Left ventricle myocardium inferior (tissue), 1 donor: Measurements from ENCODE around the gene COL19A1. TPM values are rescaled to one million over a fixed set of nuclear protein-coding genes. Genes with fewer than 3 reads are reported as not detected.

ENCODE experiments used
- DNase-seq: peaks from one replicate; pipeline ENCODE4 v3.0.0-alpha.2; 2020
- H3K27ac ChIP-seq: fragments of 200-600 bp; replicated peaks from 2 replicates; pipeline ENCODE4 v1.8.0; 2021
- H3K27me3 ChIP-seq: fragments of 200-600 bp; 2 replicates; pipeline ENCODE4 v1.8.0; 2021; ENCODE audit warnings: low read depth
- H3K36me3 ChIP-seq: fragments of 200-600 bp; 2 replicates; pipeline ENCODE4 v1.8.0; 2021
- H3K4me1 ChIP-seq: fragments of 200-600 bp; 2 replicates; pipeline ENCODE4 v1.8.0; 2021
- H3K4me3 ChIP-seq: fragments of 200-600 bp; 2 replicates; pipeline ENCODE4 v1.8.0; 2021; ENCODE audit warnings: mild to moderate bottlenecking, moderate library complexity
- H3K9me3 ChIP-seq: fragments of 200-600 bp; replicated peaks from 2 replicates; pipeline ENCODE4 v1.8.0; 2021
- intact Hi-C: fragments of 100-400 bp; cut with micrococcal nuclease; formaldehyde crosslinking; loops from one replicate; pipeline ENCODE4 v1.11.0; 2022
- total RNA-seq: library from RNA; stranded (reverse); fragmentation: NEBNext Ultra II Directional; extraction: Animal tissue kit (Norgen Biotek cat#: 25700); gene quantifications from one replicate; pipeline ENCODE4 v1.2.1, GENCODE V29; 2021
- TF ChIP-seq, protein P1 (sequence below): fragments of 200-600 bp; IDR thresholded peaks from 2 replicates; pipeline ENCODE4 v1.8.0; 2021; ENCODE audit warnings: antibody characterized with exemption, mild to moderate bottlenecking, borderline replicate concordance
- donor health status: DM: no; HTN: yes; CAD: no; lungs with severe emphysema.

Gene COL19A1
- total RNA-seq, 1 donor from 2014 or later, result 1.9 TPM

DNA sequence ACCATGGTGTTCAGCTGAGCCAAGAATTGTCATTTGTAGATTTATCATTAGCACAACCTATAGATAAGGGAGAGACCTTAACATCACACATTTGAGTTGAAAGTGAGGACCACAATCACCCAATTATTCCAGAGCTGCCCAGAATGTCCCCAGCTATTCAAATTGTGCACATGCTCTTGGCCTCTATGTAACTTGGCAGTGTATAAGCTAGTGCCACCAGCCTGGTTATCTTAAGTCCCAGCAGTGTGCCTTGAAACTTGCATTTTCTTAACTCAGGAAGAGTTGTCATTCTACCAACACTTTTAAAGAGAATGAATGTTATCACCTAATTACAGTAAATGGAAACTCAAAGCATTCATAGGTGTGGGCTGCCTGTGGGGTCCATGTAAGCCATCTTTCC lies 245.4 kb downstream of the COL19A1 start:
- TF ChIP-seq, protein P1, sequence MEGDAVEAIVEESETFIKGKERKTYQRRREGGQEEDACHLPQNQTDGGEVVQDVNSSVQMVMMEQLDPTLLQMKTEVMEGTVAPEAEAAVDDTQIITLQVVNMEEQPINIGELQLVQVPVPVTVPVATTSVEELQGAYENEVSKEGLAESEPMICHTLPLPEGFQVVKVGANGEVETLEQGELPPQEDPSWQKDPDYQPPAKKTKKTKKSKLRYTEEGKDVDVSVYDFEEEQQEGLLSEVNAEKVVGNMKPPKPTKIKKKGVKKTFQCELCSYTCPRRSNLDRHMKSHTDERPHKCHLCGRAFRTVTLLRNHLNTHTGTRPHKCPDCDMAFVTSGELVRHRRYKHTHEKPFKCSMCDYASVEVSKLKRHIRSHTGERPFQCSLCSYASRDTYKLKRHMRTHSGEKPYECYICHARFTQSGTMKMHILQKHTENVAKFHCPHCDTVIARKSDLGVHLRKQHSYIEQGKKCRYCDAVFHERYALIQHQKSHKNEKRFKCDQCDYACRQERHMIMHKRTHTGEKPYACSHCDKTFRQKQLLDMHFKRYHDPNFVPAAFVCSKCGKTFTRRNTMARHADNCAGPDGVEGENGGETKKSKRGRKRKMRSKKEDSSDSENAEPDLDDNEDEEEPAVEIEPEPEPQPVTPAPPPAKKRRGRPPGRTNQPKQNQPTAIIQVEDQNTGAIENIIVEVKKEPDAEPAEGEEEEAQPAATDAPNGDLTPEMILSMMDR, result no peak
- intact Hi-C loops, result no loop called here
- Histone ChIP-seq H3K36me3 (no peaks in the 10 kb centered on the region), H3K27ac (no peak overlapping the region), H3K27me3 (no peaks in the 10 kb centered on the region), H3K4me3 (no peak overlapping the region), H3K4me1 (no peaks in the 10 kb centered on the region), H3K9me3 (no peaks in the 10 kb centered on the region)
- DNase-seq, result no peak

GRCh38 chr6:70112716-70113115 lies 246.4 kb downstream of the COL19A1 start:
- Histone ChIP-seq H3K9me3 (no peaks in the 10 kb centered on the region), H3K27ac (no peak overlapping the region), H3K4me1 (no peaks in the 10 kb centered on the region), H3K27me3 (no peaks in the 10 kb centered on the region), H3K36me3 (no peaks in the 10 kb centered on the region), H3K4me3 (no peak overlapping the region)
- no peak for DNase-seq
- intact Hi-C loops, result no loop called here
- TF ChIP-seq, protein P1, result no peak

DNA sequence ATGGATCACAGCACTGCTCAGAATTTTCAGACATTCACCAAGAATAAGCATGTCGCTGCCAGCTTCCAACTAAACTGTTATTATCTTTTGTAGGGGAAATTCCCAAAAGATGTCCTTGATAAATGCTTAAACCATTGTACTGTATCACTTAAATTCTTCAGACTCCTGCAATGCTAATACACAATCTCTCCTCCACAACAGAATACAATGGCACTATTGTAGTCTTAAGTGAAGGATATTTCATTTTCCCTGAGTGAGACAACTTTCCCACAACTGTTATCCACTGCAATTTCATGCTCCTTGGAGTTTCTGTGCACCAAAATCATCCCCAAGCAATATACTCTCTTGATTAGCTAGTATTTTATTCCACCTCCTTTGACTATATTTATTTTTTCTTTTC lies 246.8 kb downstream of the COL19A1 start:
- Histone ChIP-seq H3K4me3 (no peak overlapping the region), H3K27ac (no peak overlapping the region), H3K9me3 (no peaks in the 10 kb centered on the region), H3K36me3 (no peaks in the 10 kb centered on the region), H3K27me3 (no peaks in the 10 kb centered on the region), H3K4me1 (no peaks in the 10 kb centered on the region)
- TF ChIP-seq, protein P1, result no peak
- DNase-seq, result no peak
- intact Hi-C loops, result no loop called here

GRCh38 chr6:70118670-70119069 lies 252.3 kb downstream of the COL19A1 start:
- intact Hi-C loops, result no loop called here
- DNase-seq, result no peak
- H3K36me3 ChIP-seq, result no peaks in the 10 kb centered on the region

GRCh38 chr6:70119218-70119835 lies 253.0 kb downstream of the COL19A1 start:
- Histone ChIP-seq H3K4me1 (no peaks in the 10 kb centered on the region), H3K27me3 (no peaks in the 10 kb centered on the region), H3K9me3 (no peaks in the 10 kb centered on the region), H3K4me3 (no peak overlapping the region), H3K27ac (no peak overlapping the region), H3K36me3 (no peaks in the 10 kb centered on the region)
- no peak for DNase-seq
- TF ChIP-seq, protein P1, result no peak
- intact Hi-C loops, result no loop called here

More at GRCh38 chr6:70118670-70119069, 252.3 kb downstream of the COL19A1 start:
- Histone ChIP-seq H3K4me1 (no peaks in the 10 kb centered on the region), H3K9me3 (no peaks in the 10 kb centered on the region), H3K4me3 (no peak overlapping the region), H3K27me3 (no peaks in the 10 kb centered on the region), H3K27ac (no peak overlapping the region)
- TF ChIP-seq, protein P1, result no peak
